KMS-11 (cell line): ENCODE results near the gene TAF1B.

Source experiments
- H2AFZ ChIP-seq: fragments of 200-600 bp; sonication (generic); 2 replicates; pipeline ENCODE4 v1.6.1; 2016; ENCODE audit warnings: antibody characterized with exemption, mixed run types, low read depth
- H3K27ac ChIP-seq: fragments of 200-600 bp; sonication (generic); 2 replicates; pipeline ENCODE4 v1.6.1; 2016; ENCODE audit warnings: mild to moderate bottlenecking, mixed run types
- H3K27me3 ChIP-seq: fragments of 200-600 bp; sonication (generic); 2 replicates; pipeline ENCODE4 v1.6.1; 2017; ENCODE audit warnings: mild to moderate bottlenecking, low read depth, mixed run types, moderate library complexity; ENCODE audit not compliant: insufficient read depth
- H3K36me3 ChIP-seq: fragments of 200-600 bp; sonication (generic); 2 replicates; pipeline ENCODE4 v1.6.1; 2017; ENCODE audit warnings: mild to moderate bottlenecking, mixed run types; ENCODE audit not compliant: insufficient read depth
- H3K4me1 ChIP-seq: fragments of 200-600 bp; sonication (generic); 2 replicates; pipeline ENCODE4 v1.6.1; 2016; ENCODE audit warnings: mild to moderate bottlenecking, low read depth, mixed run types; ENCODE audit not compliant: poor library complexity, severe bottlenecking
- H3K4me2 ChIP-seq: fragments of 200-600 bp; sonication (generic); 2 replicates; pipeline ENCODE4 v1.7.0; 2016; ENCODE audit warnings: mild to moderate bottlenecking, mixed run types
- H3K4me3 ChIP-seq: fragments of 200-600 bp; sonication (generic); IDR thresholded peaks from 2 replicates; pipeline ENCODE4 v1.6.1; 2017; ENCODE audit warnings: low read depth, low read length, mixed read lengths; ENCODE audit not compliant: insufficient read depth
- H3K79me2 ChIP-seq: fragments of 200-600 bp; sonication (generic); 2 replicates; pipeline ENCODE4 v1.6.1; 2016; ENCODE audit warnings: low read depth, mixed run types; ENCODE audit not compliant: insufficient read depth
- H3K9ac ChIP-seq: fragments of 200-600 bp; sonication (generic); 2 replicates; pipeline ENCODE4 v1.6.1; 2016; ENCODE audit warnings: mild to moderate bottlenecking, mixed run types
- H4K20me1 ChIP-seq: fragments of 200-600 bp; sonication (generic); 2 replicates; pipeline ENCODE4 v1.6.1; 2016; ENCODE audit warnings: mild to moderate bottlenecking, mixed run types; ENCODE audit not compliant: insufficient read depth
- TF ChIP-seq, protein P1 (sequence below): fragments of 200-600 bp; sonication (generic); conservative IDR thresholded peaks from 2 replicates; pipeline ENCODE4 v1.6.1; 2017; ENCODE audit warnings: low read depth, mild to moderate bottlenecking, antibody characterized with exemption, low read length, moderate library complexity, mixed read lengths

TAF1B gene

GRCh38 chr2:9811216-9811615 is 32.1 kb upstream of the TAF1B start:
- Histone ChIP-seq H3K27me3 (no peaks in the 10 kb centered on the region), H3K4me1 (peaks cover 7% of the 10 kb centered on the region), H3K27ac (no peak overlapping the region), H3K4me3 (no peak overlapping the region), H3K9ac (no peak overlapping the region), H3K79me2 (no peaks in the 10 kb centered on the region), H4K20me1 (no peaks in the 10 kb centered on the region), H3K36me3 (no peaks in the 10 kb centered on the region), H2AFZ (no peak overlapping the region), H3K4me2 (no peak overlapping the region)
- TF ChIP-seq, protein P1, sequence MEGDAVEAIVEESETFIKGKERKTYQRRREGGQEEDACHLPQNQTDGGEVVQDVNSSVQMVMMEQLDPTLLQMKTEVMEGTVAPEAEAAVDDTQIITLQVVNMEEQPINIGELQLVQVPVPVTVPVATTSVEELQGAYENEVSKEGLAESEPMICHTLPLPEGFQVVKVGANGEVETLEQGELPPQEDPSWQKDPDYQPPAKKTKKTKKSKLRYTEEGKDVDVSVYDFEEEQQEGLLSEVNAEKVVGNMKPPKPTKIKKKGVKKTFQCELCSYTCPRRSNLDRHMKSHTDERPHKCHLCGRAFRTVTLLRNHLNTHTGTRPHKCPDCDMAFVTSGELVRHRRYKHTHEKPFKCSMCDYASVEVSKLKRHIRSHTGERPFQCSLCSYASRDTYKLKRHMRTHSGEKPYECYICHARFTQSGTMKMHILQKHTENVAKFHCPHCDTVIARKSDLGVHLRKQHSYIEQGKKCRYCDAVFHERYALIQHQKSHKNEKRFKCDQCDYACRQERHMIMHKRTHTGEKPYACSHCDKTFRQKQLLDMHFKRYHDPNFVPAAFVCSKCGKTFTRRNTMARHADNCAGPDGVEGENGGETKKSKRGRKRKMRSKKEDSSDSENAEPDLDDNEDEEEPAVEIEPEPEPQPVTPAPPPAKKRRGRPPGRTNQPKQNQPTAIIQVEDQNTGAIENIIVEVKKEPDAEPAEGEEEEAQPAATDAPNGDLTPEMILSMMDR: no peak

- no peaks in the 10 kb centered on the region for H4K20me1 ChIP-seq
- no peak overlapping the region for H3K9ac ChIP-seq
- H3K4me3 ChIP-seq: no peak overlapping the region
- H3K27ac ChIP-seq: no peak overlapping the region
- TF ChIP-seq, protein P1: no peak
- peaks cover 7% of the 10 kb centered on the region for H3K4me1 ChIP-seq
- no peaks in the 10 kb centered on the region for H3K36me3 ChIP-seq
- no peak overlapping the region for H2AFZ ChIP-seq
- no peaks in the 10 kb centered on the region for H3K79me2 ChIP-seq
- H3K4me2 ChIP-seq: no peak overlapping the region
- no peaks in the 10 kb centered on the region for H3K27me3 ChIP-seq
Observed at GRCh38 chr2:9811679-9812511, 31.4 kb upstream of the TAF1B start.

DNA sequence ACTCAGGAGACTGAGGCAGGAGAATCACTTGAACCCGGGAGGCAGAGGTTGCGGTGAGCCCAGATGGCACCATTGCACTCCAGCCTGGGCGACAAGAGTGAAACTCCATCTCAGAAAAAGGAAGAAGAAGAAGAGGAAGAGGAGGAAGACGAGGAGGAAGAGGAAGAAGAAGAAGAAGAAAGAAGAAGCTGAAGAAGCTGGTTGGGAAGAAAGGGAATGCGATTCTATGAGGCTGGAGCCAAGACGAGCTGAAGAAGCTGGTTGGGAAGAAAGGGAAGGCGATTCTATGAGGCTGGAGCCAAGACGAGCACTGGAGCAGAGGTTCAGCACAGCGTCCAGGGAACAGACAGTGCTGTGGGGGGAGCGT is 30.3 kb upstream of the TAF1B start:
- H3K27ac ChIP-seq: no peak overlapping the region
- no peak overlapping the region for H3K4me2 ChIP-seq
- H3K4me1 ChIP-seq: peaks cover 7% of the 10 kb centered on the region
- no peaks in the 10 kb centered on the region for H3K36me3 ChIP-seq
- H3K27me3 ChIP-seq: no peaks in the 10 kb centered on the region
- no peaks in the 10 kb centered on the region for H4K20me1 ChIP-seq
- TF ChIP-seq, protein P1: no peak
- no peak overlapping the region for H2AFZ ChIP-seq
- H3K4me3 ChIP-seq: no peak overlapping the region
- no peak overlapping the region for H3K9ac ChIP-seq
- H3K79me2 ChIP-seq: no peaks in the 10 kb centered on the region

GRCh38 chr2:9813312-9814128 is 29.8 kb upstream of the TAF1B start:
- Histone ChIP-seq H3K27ac (no peak overlapping the region), H2AFZ (peak overlapping the region; percentile 60; the same call in 1 of the 2 replicates), H3K27me3 (no peaks in the 10 kb centered on the region), H4K20me1 (no peaks in the 10 kb centered on the region), H3K9ac (no peak overlapping the region), H3K79me2 (no peaks in the 10 kb centered on the region), H3K4me3 (no peak overlapping the region), H3K36me3 (no peaks in the 10 kb centered on the region), H3K4me1 (peaks cover 7% of the 10 kb centered on the region), H3K4me2 (peak overlapping the region; percentile 60)
- TF ChIP-seq, protein P1: peak; percentile 91
